ENCODE results near the gene DCTN1.
"Not testable (repeated sequence)": the region's sequence is repeated elsewhere in the genome, so short reads cannot be mapped to it uniquely, and the experiment has no call there.

DCTN1 gene

GRCh38 chr2:74379851-74380789 is at the start of gene DCTN1:
Gene DCTN1 (minus strand): TSS chr2:74380311. CDS start chr2:74380037, 274 bp downstream.
- in situ Hi-C loops (cut with MboI; ENCODE audit: low sequenced_read_pairs): no loop called here

GRCh38 chr2:74428675-74429074 is 48.6 kb upstream of the DCTN1 start:
- in situ Hi-C loops (cut with MboI; ENCODE audit: low sequenced_read_pairs): no loop called here

GRCh38 chr2:74427551-74427950 is 47.4 kb upstream of the DCTN1 start:
- in situ Hi-C loops (cut with MboI; ENCODE audit: low sequenced_read_pairs): no loop called here

GRCh38 chr2:74426181-74426758 is 46.2 kb upstream of the DCTN1 start:
- in situ Hi-C loops (cut with MboI; ENCODE audit: low sequenced_read_pairs): no loop called here

GRCh38 chr2:74425523-74425922 is 45.4 kb upstream of the DCTN1 start:
- in situ Hi-C loops (cut with MboI; ENCODE audit: low sequenced_read_pairs): no loop called here

GRCh38 chr2:74424995-74425406 is 44.9 kb upstream of the DCTN1 start:
- in situ Hi-C loops (cut with MboI; ENCODE audit: low sequenced_read_pairs): no loop called here

GRCh38 chr2:74424139-74424992 is 44.3 kb upstream of the DCTN1 start:
- in situ Hi-C loops (cut with MboI; ENCODE audit: low sequenced_read_pairs): no loop called here

GRCh38 chr2:74423231-74424095 is 43.4 kb upstream of the DCTN1 start:
- in situ Hi-C loops (cut with MboI; ENCODE audit: low sequenced_read_pairs): no loop called here

GRCh38 chr2:74421221-74421870 is 41.2 kb upstream of the DCTN1 start, which contains the start of the genes C2orf81 and WDR54:
Gene C2orf81 (minus strand): TSS chr2:74421619. CDS start chr2:74421560, 59 bp downstream.
Gene WDR54 (plus strand): TSS chr2:74421730. CDS start chr2:74422154, 424 bp downstream.
- in situ Hi-C loops (cut with MboI; ENCODE audit: low sequenced_read_pairs): no loop called here

- in situ Hi-C loops (cut with MboI; ENCODE audit: low sequenced_read_pairs): not testable (repeated sequence)
Observed at GRCh38 chr2:74420443-74421103, 40.5 kb upstream of the DCTN1 start.

- in situ Hi-C loops (cut with MboI; ENCODE audit: low sequenced_read_pairs): no loop called here
Observed at GRCh38 chr2:74420006-74420405, 39.9 kb upstream of the DCTN1 start.

GRCh38 chr2:74419345-74419744 is 39.2 kb upstream of the DCTN1 start:
- in situ Hi-C loops (cut with MboI; ENCODE audit: low sequenced_read_pairs): no loop called here

- in situ Hi-C loops (cut with MboI; ENCODE audit: low sequenced_read_pairs): no loop called here
Observed at GRCh38 chr2:74418312-74418711, 38.2 kb upstream of the DCTN1 start.

GRCh38 chr2:74417763-74418162 is 37.7 kb upstream of the DCTN1 start:
- in situ Hi-C loops (cut with MboI; ENCODE audit: low sequenced_read_pairs): no loop called here

- in situ Hi-C loops (cut with MboI; ENCODE audit: low sequenced_read_pairs): no loop called here
Observed at GRCh38 chr2:74417197-74417596, 37.1 kb upstream of the DCTN1 start.

- in situ Hi-C loops (cut with MboI; ENCODE audit: low sequenced_read_pairs): no loop called here
Observed at GRCh38 chr2:74416778-74417177, 36.7 kb upstream of the DCTN1 start.

GRCh38 chr2:74415762-74416395 is 35.8 kb upstream of the DCTN1 start:
- in situ Hi-C loops (cut with MboI; ENCODE audit: low sequenced_read_pairs): no loop called here

GRCh38 chr2:74414881-74415761 is 35.0 kb upstream of the DCTN1 start:
- in situ Hi-C loops (cut with MboI; ENCODE audit: low sequenced_read_pairs): no loop called here
